Measurements from ENCODE around the gene KXD1.
"Not testable (repeated sequence)": the region's sequence is repeated elsewhere in the genome, so short reads cannot be mapped to it uniquely, and the experiment has no call there.

Gene KXD1

GRCh38 chr19:18537431-18537830 lies 20.2 kb upstream of the KXD1 start:
- no peak for DNase-seq

DNA sequence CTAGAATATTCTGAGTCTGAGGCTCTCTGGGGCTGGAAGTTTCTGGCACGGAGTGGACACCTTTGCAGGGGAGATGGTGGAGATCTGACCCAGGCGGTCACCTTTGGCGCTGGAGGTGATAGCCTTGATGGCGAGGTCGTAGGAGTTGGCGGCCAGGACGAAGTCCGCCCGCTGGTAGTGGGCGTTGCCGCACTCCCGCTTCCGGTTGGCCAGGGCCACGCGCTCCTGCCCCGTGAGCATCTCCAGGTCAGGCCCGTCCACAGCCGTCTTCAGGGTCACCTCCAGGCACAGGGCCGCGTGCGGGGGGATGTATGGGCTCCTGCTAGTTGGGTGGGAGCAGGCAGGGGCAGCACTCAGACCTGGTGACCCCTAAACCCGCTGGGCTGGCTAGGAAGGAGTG lies 19.6 kb upstream of the KXD1 start:
- DNase-seq, result no peak

- DNase-seq, result no peak
Observed at GRCh38 chr19:18539372-18539771, 18.3 kb upstream of the KXD1 start.

GRCh38 chr19:18540200-18540599 lies 17.5 kb upstream of the KXD1 start:
- not testable (repeated sequence) for DNase-seq

DNA sequence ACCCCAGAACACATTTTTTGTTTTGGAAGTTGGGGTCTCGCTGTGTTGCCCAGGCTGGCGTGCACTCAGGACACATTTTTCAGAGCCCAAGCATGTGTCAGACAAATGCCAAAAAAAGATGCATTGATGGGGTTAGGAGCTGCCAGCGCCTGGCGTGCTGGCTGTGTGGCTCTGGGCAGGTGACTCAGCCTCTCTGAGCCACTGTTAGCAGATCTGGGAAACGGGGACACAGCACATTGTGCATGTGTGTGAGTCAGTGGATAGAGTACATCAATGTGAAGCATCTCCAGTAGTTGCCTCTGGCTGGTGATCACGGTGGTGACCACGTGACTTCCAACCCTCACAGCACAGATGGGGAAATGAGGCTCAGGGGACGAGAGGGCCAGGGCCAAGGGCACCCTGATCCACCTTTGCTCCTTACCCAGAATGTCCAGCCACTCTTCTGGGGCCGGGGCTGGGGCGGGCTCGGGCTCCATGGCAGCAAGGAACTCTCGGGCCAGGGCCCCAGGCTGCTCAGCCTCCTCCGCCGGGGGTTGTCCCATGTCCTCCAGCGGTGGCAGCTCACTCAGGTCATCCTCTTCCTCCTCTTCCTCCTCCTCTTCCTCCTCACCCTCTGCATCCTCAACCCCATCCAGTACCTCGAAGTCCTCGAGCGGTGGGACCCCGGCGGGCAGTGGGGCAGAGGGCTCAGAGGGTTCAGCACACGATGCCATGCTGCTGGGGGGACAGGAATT lies 16.2 kb upstream of the KXD1 start:
- DNase-seq, result peak; percentile 32

DNA sequence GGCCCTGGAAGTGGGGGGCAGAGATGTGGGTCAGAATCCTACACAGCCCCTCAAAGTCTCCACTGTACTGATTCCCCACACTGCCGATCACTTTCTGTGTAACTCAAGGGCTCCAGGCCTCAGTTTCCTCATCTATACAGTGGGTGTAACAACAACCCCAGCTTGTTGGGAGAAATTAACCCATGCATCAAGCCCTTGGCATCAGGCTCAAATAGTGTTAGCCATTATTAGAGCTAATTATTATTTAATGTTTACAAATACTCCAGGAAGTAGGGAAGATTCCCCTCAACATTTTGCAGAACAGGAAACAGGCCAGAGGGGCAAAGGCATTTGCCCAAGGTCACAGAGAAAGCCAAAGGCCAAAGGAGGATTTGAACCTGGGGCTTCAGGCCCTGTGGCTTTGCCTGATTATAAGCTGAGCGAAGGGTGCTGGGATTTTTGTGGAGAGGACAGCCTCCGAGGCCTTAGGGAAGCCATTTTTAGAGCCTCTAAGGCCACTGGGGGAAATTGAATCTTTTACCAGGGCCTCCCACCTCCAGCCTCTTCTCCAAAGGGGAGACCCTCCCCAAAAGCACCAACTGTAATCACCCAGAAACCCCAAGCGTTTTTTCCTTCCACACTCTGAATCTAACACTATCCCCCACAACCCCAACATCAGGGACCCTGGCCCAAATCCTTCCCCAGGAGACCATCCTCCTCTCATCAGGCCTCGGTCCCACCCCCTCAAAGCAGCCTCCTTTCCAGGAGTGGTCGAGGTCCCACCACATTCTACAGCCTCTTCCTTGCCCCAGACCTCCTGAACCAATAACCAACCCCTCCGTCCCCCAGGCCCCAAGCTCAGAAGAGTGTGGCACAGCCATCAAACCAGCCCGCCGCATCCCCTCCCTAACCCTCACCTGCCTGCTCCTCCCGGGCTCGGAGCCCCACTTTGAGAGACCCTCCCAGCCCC lies 15.4 kb upstream of the KXD1 start:
- no peak for DNase-seq

GRCh38 chr19:18542941-18543813 lies 14.5 kb upstream of the KXD1 start, which contains the start of gene FKBP8:
Gene FKBP8 (minus strand): TSS chr19:18543573. CDS start chr19:18541970, 1,603 bp downstream.
- DNase-seq, result peak; percentile 96

- peak; percentile 74 for DNase-seq
Observed at GRCh38 chr19:18543814-18544475, 13.7 kb upstream of the KXD1 start.

GRCh38 chr19:18551631-18552030 lies 6.0 kb upstream of the KXD1 start:
- no peak for DNase-seq

DNA sequence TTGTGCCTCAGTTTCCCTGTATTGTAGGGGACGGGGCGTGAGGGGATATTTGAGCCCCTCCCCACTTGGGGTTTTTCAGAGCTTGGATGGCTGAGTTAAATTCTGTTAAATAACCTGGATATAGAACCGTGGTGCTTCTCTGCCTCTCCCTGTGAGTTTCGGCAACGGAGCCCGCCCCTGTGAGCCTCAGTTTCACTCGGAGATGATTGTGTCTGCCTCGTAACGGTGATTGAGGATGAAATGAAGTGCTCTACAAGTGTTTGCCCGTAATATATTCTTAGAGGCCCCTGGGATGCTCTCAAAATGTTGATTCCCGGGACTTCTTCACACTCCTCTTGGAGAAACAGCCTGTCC lies 509 bp downstream of the KXD1 start:
- DNase-seq, result peak; percentile 19

DNA sequence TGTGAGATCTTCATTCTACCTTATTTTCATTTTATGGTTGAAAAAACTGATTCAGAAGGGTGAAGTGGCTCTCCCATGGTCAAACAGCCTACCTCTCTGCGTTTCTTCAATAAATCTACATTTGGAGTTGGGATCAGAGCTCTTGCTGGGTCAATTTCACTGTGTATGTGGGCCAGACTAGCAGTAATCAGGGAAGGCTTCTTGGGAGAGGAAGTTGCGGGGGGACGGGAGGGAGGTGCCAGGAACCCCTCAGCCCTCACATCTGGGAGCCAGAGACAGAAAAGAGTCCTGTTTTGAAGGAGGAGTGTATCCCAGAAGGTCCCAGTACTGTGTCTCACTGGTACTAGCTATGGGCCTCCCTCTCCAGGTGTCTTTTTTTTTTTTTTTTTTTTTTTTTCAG lies 934 bp downstream of the KXD1 start:
- DNase-seq, result no peak

GRCh38 chr19:18559685-18560084 lies 2.0 kb downstream of the KXD1 start:
- no peak for DNase-seq

DNA sequence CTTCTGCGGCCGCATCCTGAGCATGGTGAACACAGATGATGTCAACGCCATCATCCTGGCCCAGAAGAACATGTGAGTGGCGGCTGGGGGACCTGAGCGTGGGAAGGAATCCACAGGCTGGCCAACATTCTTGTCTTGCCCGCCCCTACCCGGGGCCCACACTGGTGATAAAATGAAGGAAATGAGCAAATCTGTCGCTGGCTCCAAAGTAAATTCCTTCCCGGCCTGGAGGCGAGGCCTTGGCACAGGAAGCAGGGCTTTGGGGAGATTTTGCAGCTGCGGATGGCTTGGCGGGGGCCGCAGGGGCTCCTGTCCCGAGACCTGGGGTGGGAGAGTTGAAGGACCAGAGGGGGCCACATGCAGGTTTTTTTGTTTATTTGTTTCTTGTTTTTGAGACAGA lies 4.4 kb downstream of the KXD1 start:
- DNase-seq, result no peak

GRCh38 chr19:18566953-18567352 lies 9.3 kb downstream of the KXD1 start:
- DNase-seq, result no peak

DNA sequence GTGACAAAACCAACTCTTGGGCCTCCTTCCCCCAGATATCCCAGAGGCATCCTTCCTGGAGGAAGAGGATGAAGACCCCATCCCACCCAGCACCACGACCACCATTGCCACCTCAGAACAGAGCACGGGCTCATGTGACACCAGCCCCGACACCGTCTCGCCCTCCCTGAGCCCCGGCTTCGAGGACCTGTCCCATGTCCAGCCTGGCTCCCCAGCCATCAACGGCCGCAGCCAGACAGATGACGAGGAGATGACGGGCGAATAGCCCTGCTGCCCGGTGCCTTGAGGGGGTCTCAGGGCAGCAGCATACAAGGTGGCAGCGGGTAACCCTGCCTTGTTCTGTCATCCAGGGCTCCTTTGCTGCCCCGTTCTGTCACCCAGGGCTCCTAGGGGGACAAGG lies 10.7 kb downstream of the KXD1 start:
- DNase-seq, result no peak

DNA sequence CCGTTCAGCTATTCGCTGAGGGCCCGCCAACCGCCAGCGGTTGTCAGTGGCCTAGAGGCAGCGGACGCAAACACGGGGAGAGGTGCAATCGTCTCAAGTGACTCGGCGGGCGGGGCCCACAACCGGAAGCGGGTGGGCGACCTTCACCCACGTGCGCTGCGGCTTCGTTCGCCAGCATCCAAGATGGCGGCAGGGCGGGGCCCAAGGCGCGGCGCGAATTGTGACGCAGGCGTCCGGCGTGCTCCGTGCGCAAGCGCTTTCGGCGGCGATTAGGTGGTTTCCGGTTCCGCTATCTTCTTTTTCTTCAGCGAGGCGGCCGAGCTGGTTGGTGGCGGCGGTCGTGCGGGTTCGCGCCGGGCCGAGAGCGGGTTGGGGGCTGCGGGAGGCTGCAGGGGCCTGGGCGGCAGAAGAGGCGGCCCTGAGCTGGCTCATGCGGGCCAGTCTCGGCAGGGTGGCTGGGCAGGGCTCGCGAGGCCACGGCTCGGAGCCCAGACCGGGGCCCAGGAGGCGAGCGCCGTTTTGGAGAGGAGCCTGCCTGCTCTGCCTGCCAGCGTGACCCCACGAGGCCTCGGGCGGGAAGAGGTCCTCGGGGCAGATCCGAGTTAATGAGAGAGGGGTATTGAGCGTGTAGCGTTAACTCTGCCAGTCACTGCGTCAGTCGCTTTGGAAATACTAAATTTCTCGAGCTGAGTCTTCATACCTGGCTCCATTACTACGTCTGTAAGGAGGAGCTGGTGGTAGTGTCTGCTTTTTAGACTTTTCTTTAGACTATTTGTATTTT lies 14.1 kb downstream of the KXD1 start, which contains the start of gene UBA52:
UBA52 (plus strand) TSS at position 294 of the 781 bp plus-strand sequence. CDS start 1,444 bp downstream, outside the sequence.
- DNase-seq, result peak; percentile 99

DNA sequence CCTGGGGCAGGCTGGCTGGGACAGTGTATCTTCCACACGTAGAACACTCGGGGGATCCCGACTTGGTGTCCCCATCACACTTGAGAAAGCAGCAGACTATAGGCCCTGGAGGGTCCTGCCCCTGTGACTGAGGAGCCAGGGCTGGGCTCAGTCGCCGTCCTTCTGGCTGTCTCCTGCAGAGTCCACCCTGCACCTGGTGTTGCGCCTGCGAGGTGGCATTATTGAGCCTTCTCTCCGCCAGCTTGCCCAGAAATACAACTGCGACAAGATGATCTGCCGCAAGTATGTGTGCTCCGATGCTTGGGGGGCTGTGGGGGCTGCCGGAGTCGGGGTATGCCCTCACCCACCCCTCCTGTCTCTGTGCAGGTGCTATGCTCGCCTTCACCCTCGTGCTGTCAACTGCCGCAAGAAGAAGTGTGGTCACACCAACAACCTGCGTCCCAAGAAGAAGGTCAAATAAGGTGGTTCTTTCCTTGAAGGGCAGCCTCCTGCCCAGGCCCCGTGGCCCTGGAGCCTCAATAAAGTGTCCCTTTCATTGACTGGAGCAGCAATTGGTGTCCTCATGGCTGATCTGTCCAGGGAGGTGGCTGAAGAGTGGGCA lies 17.1 kb downstream of the KXD1 start:
- no peak for DNase-seq

DNA sequence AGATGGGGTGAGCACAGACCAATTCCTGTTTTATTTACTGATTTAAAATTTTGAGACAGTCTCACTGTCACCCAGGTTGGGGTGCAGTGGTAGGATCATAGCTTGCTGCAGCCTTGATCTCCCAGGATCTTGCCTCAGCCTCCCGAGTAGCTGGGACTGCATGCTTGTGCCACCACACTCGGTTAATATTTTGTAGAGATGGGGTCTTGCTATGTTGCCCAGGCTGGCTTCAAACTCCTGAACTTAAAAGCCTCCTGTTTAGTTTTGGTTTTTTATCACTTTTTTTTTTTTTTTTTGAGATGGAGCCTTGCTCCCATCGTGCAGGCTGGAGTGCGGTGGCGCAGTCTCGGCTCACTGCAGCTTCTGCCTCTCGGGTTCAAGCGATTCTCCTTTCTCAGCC lies 18.7 kb downstream of the KXD1 start:
- DNase-seq, result no peak

- no peak for DNase-seq
Observed at GRCh38 chr19:18577365-18577914, 19.8 kb downstream of the KXD1 start.

- no peak for DNase-seq
Observed at GRCh38 chr19:18580311-18580710, 22.6 kb downstream of the KXD1 start.

- no peak for DNase-seq
Observed at GRCh38 chr19:18586306-18586705, 28.6 kb downstream of the KXD1 start.

Data from activated naive CD4-positive, alpha-beta T cell treated with Interleukin-2 at 50 U/mL for 16 hours (primary cell).